GM12878 (cell line): Measurements from ENCODE around the gene FOLR2. TPM values are rescaled to one million over a fixed set of nuclear protein-coding genes. Genes with fewer than 3 reads are reported as not detected.
A peak's percentile ranks its signal among the peaks of the same experiment; 100 is the strongest.

ENCODE experiments used
- ATAC-seq: fragments of 200-7000 bp; cut with Tn5 transposase; 3 replicates; pipeline ENCODE4 v1.9.1; 2020; ENCODE audit warnings: mild to moderate bottlenecking, moderate library complexity
- BruUV-seq: library from RNA; stranded (reverse); fragments of 400-500 nt; replicated peaks from 2 replicates; lab custom pipeline; 2021; lab: Mats Ljungman, UMichigan
- CTCF ChIA-PET: fragments of 300-600 bp; sonication (Branson Sonifier 250); formaldehyde crosslinking; extraction: SDS; loops from one replicate; lab custom pipeline; 2021; ENCODE audit warnings: inconsistent platforms; lab: Yijun Ruan, JAX
- POLR2A ChIA-PET: fragments of 350-600 bp; formaldehyde crosslinking; extraction: SDS; loops from one replicate; lab custom pipeline; 2021; ENCODE audit warnings: inconsistent platforms; lab: Charles Lee
- RAD21 ChIA-PET: fragments of 300-600 bp; sonication (Branson Sonifier 250); formaldehyde crosslinking; loops from one replicate; lab custom pipeline; 2023; ENCODE audit warnings: antibody characterized with exemption; ENCODE audit not compliant: unreplicated experiment; lab: Charles Lee
- SMC1A ChIA-PET: fragments of 300-600 bp; sonication (Branson Sonifier 250); formaldehyde crosslinking; loops from one replicate; lab custom pipeline; 2023; ENCODE audit not compliant: unreplicated experiment, uncharacterized antibody; lab: Charles Lee
- DNase-seq: peaks from one replicate; pipeline ENCODE4 v3.0.0-alpha.2; 2011; ENCODE audit warnings: low read depth, low spot score
- FAIRE-seq: peaks from 3 replicates; lab custom pipeline; 2011; peaks lifted over from hg19 to GRCh38; lab: Jason Lieb, UNC
- H2AFZ ChIP-seq: 2 replicates; pipeline ENCODE4 v1.6.0; 2011; ENCODE audit warnings: low read depth, low read length, control low read depth; ENCODE audit not compliant: control insufficient read depth
- H3K27ac ChIP-seq: 2 replicates; pipeline ENCODE4 v1.5.1; 2011; ENCODE audit warnings: control low read depth; ENCODE audit not compliant: control insufficient read depth, insufficient read depth
- H3K27me3 ChIP-seq, 2 experiments: replicated peaks in 1 of 2; 2 replicates each; pipeline versions ENCODE4 v1.6.0 to v1.6.1; 2011; ENCODE audit warnings: low read length in 1 of 2; ENCODE audit not compliant: control insufficient read depth in 2 of 2, insufficient read depth in 2 of 2
- H3K36me3 ChIP-seq, 2 experiments: 2 replicates each; pipeline ENCODE4 v1.5.1; 2011; ENCODE audit warnings: low read length in 1 of 2; ENCODE audit not compliant: control insufficient read depth in 2 of 2, insufficient read depth in 2 of 2
- H3K4me1 ChIP-seq: 2 replicates; pipeline ENCODE4 v1.6.1; 2011; ENCODE audit warnings: mild to moderate bottlenecking, low read length, moderate library complexity, mixed read lengths; ENCODE audit not compliant: control insufficient read depth, insufficient read depth
- H3K4me2 ChIP-seq: 2 replicates; pipeline ENCODE4 v1.6.0; 2011; ENCODE audit warnings: control low read depth; ENCODE audit not compliant: control insufficient read depth, insufficient read depth
- H3K4me3 ChIP-seq: fragments of 200-600 bp; sonication (generic); 2 replicates; pipeline ENCODE4 v1.5.1; 2016
- H3K79me2 ChIP-seq: 2 replicates; pipeline ENCODE4 v1.6.0; 2011; ENCODE audit warnings: low read length; ENCODE audit not compliant: control insufficient read depth, insufficient read depth
- H3K9ac ChIP-seq: 2 replicates; pipeline ENCODE4 v1.8.0; 2011; ENCODE audit warnings: low read length, control low read depth, mixed read lengths; ENCODE audit not compliant: control insufficient read depth, insufficient read depth
- H3K9me3 ChIP-seq: replicated peaks from 3 replicates; pipeline ENCODE4 v1.5.1; 2011; ENCODE audit warnings: mild to moderate bottlenecking, low read length; ENCODE audit not compliant: control insufficient read depth, insufficient read depth
- H4K20me1 ChIP-seq: 2 replicates; pipeline ENCODE4 v1.6.0; 2011; ENCODE audit not compliant: control insufficient read depth, insufficient read depth
- BACH1 ChIP-seq: fragments of 450-650 bp; IDR thresholded peaks from 2 replicates; pipeline ENCODE4 v1.6.1; 2017; ENCODE audit warnings: mild to moderate bottlenecking, borderline replicate concordance
- EGR1 ChIP-seq, 2 experiments: IDR thresholded peaks; 1 replicate in 1 of 2; 2 replicates in 1 of 2; pipeline ENCODE4 v1.6.1; 2011 to 2012; ENCODE audit warnings: low read depth in 2 of 2, low read length in 2 of 2, borderline replicate concordance in 1 of 2, mild to moderate bottlenecking in 1 of 2, moderate library complexity in 1 of 2
- HDAC6 ChIP-seq: fragments of 200-600 bp; sonication (generic); IDR thresholded peaks from one replicate; pipeline ENCODE4 v1.8.0; 2017; ENCODE audit warnings: antibody characterized with exemption; ENCODE audit not compliant: unreplicated experiment
- IRF4 ChIP-seq: IDR thresholded peaks from 2 replicates; pipeline ENCODE4 v1.6.1; 2011; ENCODE audit warnings: low read depth, low read length
- KAT2A ChIP-seq: conservative IDR thresholded peaks from 2 replicates; pipeline ENCODE4 v1.6.1; 2011; ENCODE audit warnings: low read depth, low read length; ENCODE audit not compliant: control insufficient read depth
- POU2F2 ChIP-seq: IDR thresholded peaks from 3 replicates; pipeline ENCODE4 v1.6.1; 2011; ENCODE audit warnings: low read depth, mild to moderate bottlenecking, low read length, borderline replicate concordance
- SPI1 ChIP-seq: IDR thresholded peaks from 2 replicates; pipeline ENCODE4 v1.6.1; 2011; ENCODE audit warnings: low read depth, mild to moderate bottlenecking, low read length, moderate library complexity, borderline replicate concordance; ENCODE audit not compliant: insufficient read depth
- SUPT20H ChIP-seq: IDR thresholded peaks from 2 replicates; pipeline ENCODE4 v1.6.1; 2011; ENCODE audit warnings: low read depth, mild to moderate bottlenecking, low read length, moderate library complexity, borderline replicate concordance; ENCODE audit not compliant: control insufficient read depth
- ZBED1 ChIP-seq: IDR thresholded peaks from 2 replicates; pipeline ENCODE4 v1.6.1; 2016; ENCODE audit warnings: borderline replicate concordance
- ZNF274 ChIP-seq: IDR thresholded peaks from one replicate; pipeline ENCODE4 v1.8.0; 2011; ENCODE audit not compliant: insufficient read length, insufficient read depth
- WGBS: methylation state at CpG from one replicate; pipeline ENCODE4 v1.1.6; 2016; ENCODE audit warnings: low lambda C conversion rate; ENCODE audit not compliant: insufficient replicate concordance, insufficient coverage; ENCODE audit errors: missing lambda C conversion rate; 5-methylcytosine and 5-hydroxymethylcytosine counted together
- in situ Hi-C: fragments of 300-500 bp; cut with MboI; formaldehyde crosslinking; loops from 9 replicates; pipeline ENCODE4 v1.14.3; 2018; ENCODE audit warnings: mixed read lengths
- intact Hi-C: fragments of 100-400 bp; cut with micrococcal nuclease; formaldehyde crosslinking; loops from one replicate; pipeline ENCODE4 v1.14.2; 2022; ENCODE audit not compliant: unreplicated experiment
- polyA plus RNA-seq, 11 experiments: library from polyadenylated mRNA; depleted of rRNA in 4 of 11; unstranded in 6 of 11; stranded (reverse) in 5 of 11; fragments of >200 nt; fragmentation: Nextera tagmentation in 4 of 11; fragmentation: Illumina TruSeq in 1 of 11; extraction: Ambion mirVana in 4 of 11; extraction: Trizol in 1 of 11; gene quantifications; 1 replicate in 1 of 11; 2 replicates in 10 of 11; pipeline versions ENCODE4 v1.2.1 to v1.2.3, GENCODE V29; 2011 to 2016; ENCODE audit warnings: inconsistent platforms in 2 of 11, missing spikeins in 2 of 11, low read depth in 1 of 11
- total RNA-seq, 4 experiments: library from RNA; depleted of rRNA in 3 of 4; stranded (reverse); fragments of >200 nt in 3 of 4; fragmentation: Illumina TruSeq in 1 of 4; extraction: Trizol in 1 of 4; gene quantifications; 2 replicates each; pipeline versions ENCODE4 v1.2.1 to v1.2.3, GENCODE V29; 2013 to 2021
- TF ChIP-seq, protein P1 (sequence below): fragments of 450-650 bp; IDR thresholded peaks from 2 replicates; pipeline ENCODE4 v1.6.1; 2016; ENCODE audit warnings: mild to moderate bottlenecking

FOLR2 gene
- total and polyA plus RNA-seq, 10 of the 15 experiments (the other 5 are each of a cell fraction or from before 2014, with no cell fraction given): 0.10 to 11.1 (median 1.9) TPM

DNA sequence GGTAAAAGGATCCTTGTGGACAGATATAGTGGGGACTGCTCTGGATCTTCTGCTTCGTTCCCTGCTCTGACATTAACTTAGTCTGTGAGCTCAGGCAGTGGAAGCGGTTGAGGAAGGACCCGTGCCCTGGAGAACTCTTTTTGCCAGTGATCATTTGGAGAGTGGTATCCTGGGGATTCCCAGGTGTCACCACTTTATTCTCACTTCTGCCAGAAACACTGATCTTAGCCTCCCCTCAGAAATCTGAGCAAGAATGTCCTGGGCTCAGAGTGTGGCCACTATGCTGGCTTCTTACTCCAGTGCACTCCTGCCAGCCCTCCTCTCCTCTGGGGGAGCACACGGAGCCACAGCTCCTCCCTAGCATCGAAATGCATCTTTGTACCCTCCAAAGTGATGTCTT, 35.0 kb downstream of the FOLR2 start:
- FAIRE-seq (no peak), DNase-seq (no peak), ATAC-seq (peak; percentile 61)
- Histone ChIP-seq H3K4me1 (no peaks in the 10 kb centered on the region), H3K4me3 (no peak overlapping the region), H3K27me3 (peaks cover 0 to 9% of the 10 kb centered on the region in 2 experiments; a peak in 2 of 4 replicates), H3K79me2 (no peaks in the 10 kb centered on the region), H4K20me1 (no peaks in the 10 kb centered on the region), H3K4me2 (no peak overlapping the region), H3K36me3 (no peaks in the 10 kb centered on the region), H3K9me3 (peaks cover 4% of the 10 kb centered on the region; the same call in 2 of the 3 replicates), H3K27ac (no peak overlapping the region), H3K9ac (no peak overlapping the region), H2AFZ (no peak overlapping the region)
- TF ChIP-seq HDAC6: no peak
- TF ChIP-seq SPI1: peak; percentile 25; the same call in 1 of the 2 replicates
- intact Hi-C loops: no loop called here
- ChIA-PET CTCF (no interaction called here), POLR2A (no interaction called here), RAD21 (interaction anchor here (0.8 to 2.1 kb wide), 2 partner anchors 162 to 179 kb away, joined by 3 to 4 read pairs; no protein-coding TSS in a partner anchor), SMC1A (interaction anchor here (1.1 kb wide), 1 partner anchor 16 kb away, joined by 3 read pairs; no protein-coding TSS in a partner anchor)
- in situ Hi-C loops: no loop called here
- 19% methylated on average over 5 of the region's 5 CpGs for WGBS
- BruUV-seq: no TSS peak

DNA sequence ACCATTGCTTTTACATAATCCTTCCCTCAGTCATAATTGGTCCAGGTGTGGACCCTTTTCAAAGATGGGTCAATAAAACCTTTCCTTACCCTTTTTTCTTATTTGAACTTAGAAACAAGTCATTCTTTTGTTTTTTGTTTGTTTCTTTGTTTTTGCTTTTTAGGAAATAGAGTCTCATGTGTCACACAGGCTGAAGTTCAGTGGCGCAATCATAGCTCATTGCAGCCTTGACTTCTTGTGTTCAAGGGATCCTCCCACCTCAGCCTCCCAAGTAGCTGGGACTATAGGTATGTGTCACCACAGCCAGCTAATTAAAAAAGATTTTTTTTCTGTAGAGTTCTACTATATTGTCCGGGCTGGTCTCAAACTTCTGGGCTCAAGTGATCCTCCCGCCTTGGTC, 36.8 kb downstream of the FOLR2 start:
- CTCF ChIA-PET: no interaction called here
- POLR2A ChIA-PET: no interaction called here
- BruUV-seq: no TSS peak

More for the DNA sequence above, 36.8 kb downstream of the FOLR2 start:
- ATAC-seq (no peak), DNase-seq (no peak), FAIRE-seq (no peak)
- Histone ChIP-seq H3K9ac (no peak overlapping the region), H3K9me3 (peaks cover 4% of the 10 kb centered on the region; the same call in 2 of the 3 replicates), H3K27me3 (no peaks in the 10 kb centered on the region), H3K4me3 (no peak overlapping the region), H4K20me1 (no peaks in the 10 kb centered on the region), H3K79me2 (no peaks in the 10 kb centered on the region), H3K4me1 (no peaks in the 10 kb centered on the region), H3K36me3 (no peaks in the 10 kb centered on the region), H3K27ac (no peak overlapping the region), H2AFZ (no peak overlapping the region), H3K4me2 (no peak overlapping the region)
- TF ChIP-seq, protein P1, sequence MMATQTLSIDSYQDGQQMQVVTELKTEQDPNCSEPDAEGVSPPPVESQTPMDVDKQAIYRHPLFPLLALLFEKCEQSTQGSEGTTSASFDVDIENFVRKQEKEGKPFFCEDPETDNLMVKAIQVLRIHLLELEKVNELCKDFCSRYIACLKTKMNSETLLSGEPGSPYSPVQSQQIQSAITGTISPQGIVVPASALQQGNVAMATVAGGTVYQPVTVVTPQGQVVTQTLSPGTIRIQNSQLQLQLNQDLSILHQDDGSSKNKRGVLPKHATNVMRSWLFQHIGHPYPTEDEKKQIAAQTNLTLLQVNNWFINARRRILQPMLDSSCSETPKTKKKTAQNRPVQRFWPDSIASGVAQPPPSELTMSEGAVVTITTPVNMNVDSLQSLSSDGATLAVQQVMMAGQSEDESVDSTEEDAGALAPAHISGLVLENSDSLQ: no peak
- TF ChIP-seq EGR1 (IDR thresholded peaks at IDR 0.05; ENCODE audit: borderline replicate concordance in 1 of 2, low read depth in 2 of 2, low read length in 2 of 2): no peak
- no peak for TF ChIP-seq ZNF274
- no peak for TF ChIP-seq ZBED1
- TF ChIP-seq POU2F2: no peak
- no peak for TF ChIP-seq BACH1
- TF ChIP-seq KAT2A: no peak
- no peak for TF ChIP-seq IRF4
- no peak for TF ChIP-seq SUPT20H
- intact Hi-C loops: no loop called here
- in situ Hi-C loops: no loop called here
- ChIA-PET RAD21 (no interaction called here), SMC1A (no interaction called here)
- 79% methylated on average over 3 of the region's 3 CpGs for WGBS
